A549 treated with RU486 at 1 μM for 4 hours (cell line): ENCODE data around the gene LHFPL2. TPM values are rescaled to one million over a fixed set of nuclear protein-coding genes. Genes with fewer than 3 reads are reported as not detected.

ENCODE experiments used
- total RNA-seq: library from RNA; stranded (reverse); fragments of 200-300 nt; extraction: Qiagen RNA extraction; gene quantifications from 5 replicates; pipeline ENCODE4 v1.2.3, GENCODE V29; 2022; ENCODE audit warnings: low read depth

LHFPL2 gene, protein sequence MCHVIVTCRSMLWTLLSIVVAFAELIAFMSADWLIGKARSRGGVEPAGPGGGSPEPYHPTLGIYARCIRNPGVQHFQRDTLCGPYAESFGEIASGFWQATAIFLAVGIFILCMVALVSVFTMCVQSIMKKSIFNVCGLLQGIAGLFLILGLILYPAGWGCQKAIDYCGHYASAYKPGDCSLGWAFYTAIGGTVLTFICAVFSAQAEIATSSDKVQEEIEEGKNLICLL
- 39.0 to 60.7 TPM (median 56.2 TPM) in 5 replicates for total RNA-seq

DNA sequence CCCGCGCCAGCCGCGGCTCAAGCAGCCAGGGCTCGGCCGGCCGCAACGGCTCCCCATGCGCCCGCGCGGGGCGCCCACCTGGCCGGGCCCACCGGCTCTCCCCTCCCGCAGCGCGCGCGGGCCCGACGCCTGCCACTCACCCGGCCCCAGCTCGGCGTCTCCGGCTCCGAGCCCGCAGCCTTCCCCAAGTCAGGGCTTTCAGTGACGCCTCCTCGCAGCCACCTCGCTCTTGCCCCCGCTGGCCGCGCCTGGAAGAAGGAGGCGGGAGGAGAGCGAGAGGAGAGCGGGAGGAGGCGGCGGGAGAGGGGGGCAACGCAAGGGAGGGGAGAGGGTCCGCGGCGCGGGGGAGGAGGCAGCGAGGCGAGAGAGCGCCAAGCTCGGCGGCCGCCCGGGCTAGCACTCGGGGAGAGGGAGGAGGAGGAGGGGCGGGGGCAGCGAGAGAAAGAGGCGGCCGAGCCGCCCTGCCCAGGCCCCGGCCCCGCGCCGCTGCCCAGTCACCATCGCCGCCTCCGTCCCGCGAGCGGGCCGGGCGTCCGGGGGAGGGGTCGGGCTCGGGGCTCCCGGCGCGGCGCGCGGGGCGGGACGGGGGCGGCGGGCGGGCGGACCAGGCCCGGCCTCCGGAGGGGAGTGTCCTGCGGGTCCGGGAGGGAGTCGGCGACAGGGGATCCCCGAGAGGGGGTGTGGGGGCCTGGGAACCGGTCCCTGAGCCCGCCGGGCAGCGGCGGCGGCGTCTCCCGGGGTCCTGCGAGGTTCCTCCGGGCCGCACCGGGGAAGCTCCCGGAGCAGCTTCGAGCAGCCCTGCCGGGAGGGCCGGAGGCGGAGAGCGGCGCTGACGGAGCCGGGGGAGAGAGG, at the start of gene LHFPL2:
TSS of gene LHFPL2 (minus strand) at position 414 of the 852 bp plus-strand sequence. CDS start 138,559 bp downstream, outside the sequence.

